NCI-H2107 (cell line): ENCODE data around the gene CLDN16.

Experiments
- DNase-seq: peaks from one replicate; lab custom pipeline; 2025; lab: John Stamatoyannopoulos, UW

Gene CLDN16

GRCh38 chr3:190380184-190380583 is 7.8 kb upstream of the CLDN16 start:
- no peak for DNase-seq

GRCh38 chr3:190381441-190381840 is 6.5 kb upstream of the CLDN16 start:
- no peak for DNase-seq

- DNase-seq, result no peak
Measured at GRCh38 chr3:190382082-190382481, 5.9 kb upstream of the CLDN16 start.

GRCh38 chr3:190384309-190384756 is 3.6 kb upstream of the CLDN16 start:
- no peak for DNase-seq

GRCh38 chr3:190385731-190386688 is 2.0 kb upstream of the CLDN16 start:
- no peak for DNase-seq

- no peak for DNase-seq
Measured at GRCh38 chr3:190388703-190389102, 740 bp downstream of the CLDN16 start.

GRCh38 chr3:190396001-190396400 is 8.0 kb downstream of the CLDN16 start:
- DNase-seq, result no peak

- no peak for DNase-seq
Measured at GRCh38 chr3:190397889-190398288, 9.9 kb downstream of the CLDN16 start.

- no peak for DNase-seq
Measured at GRCh38 chr3:190399677-190400076, 11.7 kb downstream of the CLDN16 start.

- DNase-seq, result no peak
Measured at GRCh38 chr3:190401963-190402362, 14.0 kb downstream of the CLDN16 start.

- no peak for DNase-seq
Measured at GRCh38 chr3:190404715-190405114, 16.8 kb downstream of the CLDN16 start.

- DNase-seq, result no peak
Measured at GRCh38 chr3:190414297-190414696, 26.3 kb downstream of the CLDN16 start.

- DNase-seq, result no peak
Measured at GRCh38 chr3:190424108-190424477, 36.1 kb downstream of the CLDN16 start.

- DNase-seq, result no peak
Measured at GRCh38 chr3:190424478-190425439, 36.8 kb downstream of the CLDN16 start.

- no peak for DNase-seq
Measured at GRCh38 chr3:190425833-190426232, 37.9 kb downstream of the CLDN16 start.

- no peak for DNase-seq
Measured at GRCh38 chr3:190426806-190427507, 39.0 kb downstream of the CLDN16 start.

- DNase-seq, result no peak
Measured at GRCh38 chr3:190429681-190430080, 41.7 kb downstream of the CLDN16 start.

- DNase-seq, result no peak
Measured at GRCh38 chr3:190430906-190431305, 42.9 kb downstream of the CLDN16 start.

GRCh38 chr3:190432216-190432615 is 44.3 kb downstream of the CLDN16 start:
- DNase-seq, result no peak

GRCh38 chr3:190433626-190434025 is 45.7 kb downstream of the CLDN16 start:
- no peak for DNase-seq

GRCh38 chr3:190435618-190436017 is 47.7 kb downstream of the CLDN16 start:
- DNase-seq, result no peak

GRCh38 chr3:190436331-190436730 is 48.4 kb downstream of the CLDN16 start:
- no peak for DNase-seq
